Nephron progenitor cell (in vitro differentiated cells): ENCODE data around the gene HPS5.

Experiments used
- DNase-seq: peaks from one replicate; pipeline ENCODE4 v3.0.0; 2021
- H3K27ac Mint-ChIP-seq: 2 replicates; pipeline ENCODE4 v1.8.0; 2021; ENCODE audit warnings: mild to moderate bottlenecking, moderate library complexity, mixed read lengths
- H3K27me3 Mint-ChIP-seq: 2 replicates; pipeline ENCODE4 v1.8.0; 2021; ENCODE audit warnings: mild to moderate bottlenecking, low read depth, mixed read lengths; ENCODE audit not compliant: poor library complexity
- H3K36me3 Mint-ChIP-seq: 2 replicates; pipeline ENCODE4 v1.8.0; 2021; ENCODE audit warnings: low read depth, mixed read lengths
- H3K4me1 Mint-ChIP-seq: 2 replicates; pipeline ENCODE4 v1.8.0; 2021; ENCODE audit warnings: mixed read lengths
- H3K4me3 Mint-ChIP-seq: 2 replicates; pipeline ENCODE4 v1.8.0; 2021; ENCODE audit warnings: mild to moderate bottlenecking, moderate library complexity, mixed read lengths
- H3K9me3 Mint-ChIP-seq: 2 replicates; pipeline ENCODE4 v1.8.0; 2021; ENCODE audit warnings: mild to moderate bottlenecking, moderate library complexity, mixed read lengths
- TF ChIP-seq, protein P1 (sequence below): fragments of 200-600 bp; sonication (generic); IDR thresholded peaks from 2 replicates; pipeline ENCODE4 v1.5.0; 2021; ENCODE audit warnings: antibody characterized with exemption

HPS5 gene

GRCh38 chr11:18294862-18295261, 27.1 kb downstream of the HPS5 start:
- Mint-ChIP-seq H3K36me3 (peaks cover 71% of the 10 kb centered on the region), H3K4me3 (no peak overlapping the region)

GRCh38 chr11:18288911-18289310, 33.0 kb downstream of the HPS5 start:
- Mint-ChIP-seq H3K4me3 (no peak overlapping the region), H3K27ac (peak overlapping the region; percentile 39), H3K36me3 (peaks cover 41% of the 10 kb centered on the region), H3K9me3 (no peaks in the 10 kb centered on the region), H3K27me3 (no peaks in the 10 kb centered on the region), H3K4me1 (no peaks in the 10 kb centered on the region)
- TF ChIP-seq, protein P1, sequence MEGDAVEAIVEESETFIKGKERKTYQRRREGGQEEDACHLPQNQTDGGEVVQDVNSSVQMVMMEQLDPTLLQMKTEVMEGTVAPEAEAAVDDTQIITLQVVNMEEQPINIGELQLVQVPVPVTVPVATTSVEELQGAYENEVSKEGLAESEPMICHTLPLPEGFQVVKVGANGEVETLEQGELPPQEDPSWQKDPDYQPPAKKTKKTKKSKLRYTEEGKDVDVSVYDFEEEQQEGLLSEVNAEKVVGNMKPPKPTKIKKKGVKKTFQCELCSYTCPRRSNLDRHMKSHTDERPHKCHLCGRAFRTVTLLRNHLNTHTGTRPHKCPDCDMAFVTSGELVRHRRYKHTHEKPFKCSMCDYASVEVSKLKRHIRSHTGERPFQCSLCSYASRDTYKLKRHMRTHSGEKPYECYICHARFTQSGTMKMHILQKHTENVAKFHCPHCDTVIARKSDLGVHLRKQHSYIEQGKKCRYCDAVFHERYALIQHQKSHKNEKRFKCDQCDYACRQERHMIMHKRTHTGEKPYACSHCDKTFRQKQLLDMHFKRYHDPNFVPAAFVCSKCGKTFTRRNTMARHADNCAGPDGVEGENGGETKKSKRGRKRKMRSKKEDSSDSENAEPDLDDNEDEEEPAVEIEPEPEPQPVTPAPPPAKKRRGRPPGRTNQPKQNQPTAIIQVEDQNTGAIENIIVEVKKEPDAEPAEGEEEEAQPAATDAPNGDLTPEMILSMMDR: no peak
- no peak for DNase-seq

More at GRCh38 chr11:18294862-18295261, 27.1 kb downstream of the HPS5 start:
- Mint-ChIP-seq H3K27ac (no peak overlapping the region), H3K4me1 (no peaks in the 10 kb centered on the region), H3K27me3 (no peaks in the 10 kb centered on the region), H3K9me3 (no peaks in the 10 kb centered on the region)
- TF ChIP-seq, protein P1: no peak
- DNase-seq: no peak

- no peaks in the 10 kb centered on the region for H3K9me3 Mint-ChIP-seq
- TF ChIP-seq, protein P1: no peak
Measured at GRCh38 chr11:18285841-18286240, 36.1 kb downstream of the HPS5 start.

DNA sequence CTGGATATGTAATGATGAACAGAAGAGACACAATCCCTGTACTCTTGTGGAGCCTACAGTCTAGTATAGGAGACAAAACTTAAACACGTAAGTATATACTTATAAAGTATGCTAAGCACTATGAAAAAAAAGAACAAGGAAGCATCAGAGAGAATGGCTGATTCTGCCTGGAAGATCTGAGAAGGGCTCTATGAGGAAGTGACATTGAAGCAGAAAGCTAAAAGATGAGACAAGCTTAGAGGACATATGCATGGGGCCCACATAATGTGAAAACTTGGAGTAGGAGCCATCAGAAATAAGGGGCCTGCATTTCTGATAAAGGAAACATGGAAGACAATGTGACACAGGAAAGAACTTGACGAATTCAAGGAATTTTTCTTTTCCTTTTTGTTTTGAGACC, 39.3 kb downstream of the HPS5 start:
- TF ChIP-seq, protein P1: no peak
- Mint-ChIP-seq H3K9me3 (no peaks in the 10 kb centered on the region), H3K27me3 (no peaks in the 10 kb centered on the region), H3K4me1 (no peaks in the 10 kb centered on the region), H3K27ac (no peak overlapping the region), H3K4me3 (no peak overlapping the region), H3K36me3 (peaks cover 57% of the 10 kb centered on the region)
- DNase-seq: no peak

More at GRCh38 chr11:18285841-18286240, 36.1 kb downstream of the HPS5 start:
- Mint-ChIP-seq H3K4me3 (no peak overlapping the region), H3K4me1 (no peaks in the 10 kb centered on the region), H3K27me3 (no peaks in the 10 kb centered on the region), H3K36me3 (peaks cover 40% of the 10 kb centered on the region), H3K27ac (no peak overlapping the region)
- DNase-seq: no peak

DNA sequence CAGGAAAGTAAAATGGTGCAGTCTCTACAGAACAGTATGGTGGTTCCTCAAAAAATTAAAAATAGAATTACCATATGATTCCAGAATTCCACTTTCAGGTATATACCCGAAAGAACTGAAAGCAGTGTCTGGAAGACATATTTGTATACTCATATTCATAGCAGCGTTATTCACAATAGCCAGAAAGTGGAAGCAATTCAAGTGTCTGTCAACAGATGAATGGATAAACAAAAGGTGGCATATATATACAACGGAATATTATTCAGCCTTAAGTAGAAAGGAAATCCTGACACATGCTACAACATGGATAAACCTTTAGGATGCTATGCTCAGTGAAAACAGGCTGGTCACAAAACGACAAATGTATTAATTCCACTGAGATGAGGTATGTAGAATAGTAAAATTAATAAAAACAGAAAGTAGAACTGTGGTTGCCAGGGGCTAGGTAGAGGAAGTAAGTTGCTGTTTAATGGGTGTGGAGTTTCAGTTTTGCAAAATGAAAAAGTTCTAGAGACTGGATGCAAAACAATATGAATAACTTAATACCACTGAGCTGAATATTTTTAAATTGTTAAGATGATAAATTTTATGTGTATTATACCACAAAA, 41.4 kb downstream of the HPS5 start:
- no peak overlapping the region for H3K27ac Mint-ChIP-seq
- DNase-seq: no peak
- H3K27me3 Mint-ChIP-seq: no peaks in the 10 kb centered on the region
- H3K36me3 Mint-ChIP-seq: peaks cover 60% of the 10 kb centered on the region
- no peak overlapping the region for H3K4me3 Mint-ChIP-seq
- no peaks in the 10 kb centered on the region for H3K9me3 Mint-ChIP-seq
- H3K4me1 Mint-ChIP-seq: no peaks in the 10 kb centered on the region
- TF ChIP-seq, protein P1: no peak
